ENCODE results near the gene ABR. TPM values are rescaled to one million over a fixed set of nuclear protein-coding genes. Genes with fewer than 3 reads are reported as not detected.

The ABR gene
- total and polyA plus RNA-seq, 4 experiments from 2014 or later: 7.2 to 157 (median 86.1) TPM

GRCh38 chr17:1108765-1109605 lies 70.8 kb downstream of the ABR start:
- Histone ChIP-seq H3K4me1 (ENCODE audit: insufficient read depth, low read length) (peaks cover 25% of the 10 kb centered on the region), H3K9me3 (ENCODE audit: control insufficient read depth in 1 of 2, low read length in 2 of 2) (no peaks in the 10 kb centered on the region), H3K36me3 (ENCODE audit: insufficient read depth, low read length) (no peaks in the 10 kb centered on the region), H3K27ac (ENCODE audit: low read depth, low read length) (peak overlapping the region; percentile 74), H3K27me3 (ENCODE audit: insufficient read depth, low read length) (no peaks in the 10 kb centered on the region), H3K4me3 (ENCODE audit: low read length in 2 of 2) (peak overlapping the region in 1 of 2 donors; percentile 67)
- Mint-ChIP-seq H3K27me3 (no peaks in the 10 kb centered on the region), H3K9me3 (no peaks in the 10 kb centered on the region), H3K4me1 (peaks cover 19 to 54% (median 39%) of the 10 kb centered on the region in 4 donors), H3K4me3 (peak overlapping the region; percentile 86 to 90 (median 88)), H3K36me3 (peaks cover 0 to 5% of the 10 kb centered on the region in 2 donors), H3K27ac (peak overlapping the region; percentile 79 to 92 (median 90))
- intact Hi-C loops (cut with micrococcal nuclease): loop anchor here (5.0 kb wide), 2 partner anchors 52 to 288 kb away; no protein-coding TSS in a partner anchor
- DNase-seq: peak; percentile 71 to 80 (median 79)
- ChIA-PET POLR2A (ENCODE audit: partially characterized antibody) (interaction anchor here (1.0 to 1.5 kb wide), 4 partner anchors 12 to 112 kb away, joined by 3 to 9 read pairs (median 4); partner anchors contain the start of gene TIMM22), CTCF (ENCODE audit: partially characterized antibody) (interaction anchor here (0.7 to 1.8 kb wide), 2 partner anchors 14 to 52 kb away, joined by 3 to 7 read pairs; no protein-coding TSS in a partner anchor)

GRCh38 chr17:1108478-1108764 lies 71.4 kb downstream of the ABR start:
- intact Hi-C loops (cut with micrococcal nuclease): loop anchor here (5.0 kb wide), 2 partner anchors 51 to 289 kb away; no protein-coding TSS in a partner anchor
- H3K27ac ChIP-seq (ENCODE audit: low read depth, low read length): peak overlapping the region; percentile 74
- peak in 2 of 5 donors; percentile 8 to 16 for DNase-seq
- peak overlapping the region; percentile 23 to 67 for H3K4me3 ChIP-seq (ENCODE audit: low read length in 2 of 2)
- peaks cover 25% of the 10 kb centered on the region for H3K4me1 ChIP-seq (ENCODE audit: insufficient read depth, low read length)
- Mint-ChIP-seq H3K4me3 (peak overlapping the region; percentile 69 to 87 (median 85)), H3K27ac (peak overlapping the region in 6 of 7 donors; percentile 25 to 95 (median 84)), H3K9me3 (no peaks in the 10 kb centered on the region), H3K36me3 (peaks cover 0 to 5% of the 10 kb centered on the region in 2 donors), H3K27me3 (no peaks in the 10 kb centered on the region), H3K4me1 (peaks cover 19 to 59% (median 39%) of the 10 kb centered on the region in 4 donors)
- H3K9me3 ChIP-seq (ENCODE audit: control insufficient read depth in 1 of 2, low read length in 2 of 2): no peaks in the 10 kb centered on the region
- POLR2A ChIA-PET (ENCODE audit: partially characterized antibody): interaction anchor here (1.0 to 1.5 kb wide), 4 partner anchors 11 to 112 kb away, joined by 3 to 9 read pairs (median 4); partner anchors contain the start of gene TIMM22
- no peaks in the 10 kb centered on the region for H3K36me3 ChIP-seq (ENCODE audit: insufficient read depth, low read length)
- no peaks in the 10 kb centered on the region for H3K27me3 ChIP-seq (ENCODE audit: insufficient read depth, low read length)
- CTCF ChIA-PET (ENCODE audit: partially characterized antibody): interaction anchor here (0.7 to 1.8 kb wide), 2 partner anchors 14 to 52 kb away, joined by 3 to 7 read pairs; no protein-coding TSS in a partner anchor

- Histone ChIP-seq H3K4me3 (ENCODE audit: low read length in 2 of 2) (peak overlapping the region; percentile 23 to 67), H3K9me3 (ENCODE audit: control insufficient read depth in 1 of 2, low read length in 2 of 2) (no peaks in the 10 kb centered on the region), H3K36me3 (ENCODE audit: insufficient read depth, low read length) (no peaks in the 10 kb centered on the region), H3K27me3 (ENCODE audit: insufficient read depth, low read length) (no peaks in the 10 kb centered on the region), H3K27ac (ENCODE audit: low read depth, low read length) (peak overlapping the region; percentile 74), H3K4me1 (ENCODE audit: insufficient read depth, low read length) (peaks cover 25% of the 10 kb centered on the region)
- Mint-ChIP-seq H3K4me1 (peaks cover 19 to 60% (median 39%) of the 10 kb centered on the region in 4 donors), H3K9me3 (no peaks in the 10 kb centered on the region), H3K4me3 (peak overlapping the region; percentile 69 to 87 (median 85)), H3K27me3 (no peaks in the 10 kb centered on the region), H3K27ac (peak overlapping the region; percentile 65 to 95 (median 87)), H3K36me3 (peaks cover 0 to 5% of the 10 kb centered on the region in 2 donors)
- peak in 4 of 5 donors; percentile 14 to 43 (median 29) for DNase-seq
- POLR2A ChIA-PET (ENCODE audit: partially characterized antibody): interaction anchor here (1.0 to 1.5 kb wide), 4 partner anchors 11 to 111 kb away, joined by 3 to 9 read pairs (median 4); partner anchors contain the start of gene TIMM22
- CTCF ChIA-PET (ENCODE audit: partially characterized antibody): interaction anchor here (0.7 to 1.8 kb wide), 3 partner anchors 11 to 51 kb away, joined by 3 to 7 read pairs (median 4); no protein-coding TSS in a partner anchor
- intact Hi-C loops (cut with micrococcal nuclease): loop anchor here (5.0 kb wide), 2 partner anchors 51 to 289 kb away; no protein-coding TSS in a partner anchor
Measured at GRCh38 chr17:1107777-1108477, 71.9 kb downstream of the ABR start.

GRCh38 chr17:1107083-1107776 lies 72.6 kb downstream of the ABR start:
- no peaks in the 10 kb centered on the region for H3K27me3 ChIP-seq (ENCODE audit: insufficient read depth, low read length)
- Mint-ChIP-seq H3K27me3 (no peaks in the 10 kb centered on the region), H3K4me3 (peak overlapping the region; percentile 69 to 87 (median 85)), H3K9me3 (no peaks in the 10 kb centered on the region), H3K27ac (peak overlapping the region; percentile 65 to 95 (median 87)), H3K36me3 (peaks cover 2 to 6% of the 10 kb centered on the region in 2 donors), H3K4me1 (peaks cover 19 to 60% (median 39%) of the 10 kb centered on the region in 4 donors)
- intact Hi-C loops (cut with micrococcal nuclease): loop anchor here (5.0 kb wide), 2 partner anchors 50 to 290 kb away; no protein-coding TSS in a partner anchor
- H3K4me1 ChIP-seq (ENCODE audit: insufficient read depth, low read length): peaks cover 25% of the 10 kb centered on the region
- no peak for DNase-seq
- no peaks in the 10 kb centered on the region for H3K9me3 ChIP-seq (ENCODE audit: control insufficient read depth in 1 of 2, low read length in 2 of 2)
- POLR2A ChIA-PET (ENCODE audit: partially characterized antibody): interaction anchor here (1.4 to 1.6 kb wide), 2 partner anchors 10 to 11 kb away, joined by 3 to 9 read pairs; no protein-coding TSS in a partner anchor
- CTCF ChIA-PET (ENCODE audit: partially characterized antibody): interaction anchor here (1.7 to 1.8 kb wide), 2 partner anchors 10 to 15 kb away, joined by 4 to 7 read pairs; no protein-coding TSS in a partner anchor
- no peaks in the 10 kb centered on the region for H3K36me3 ChIP-seq (ENCODE audit: insufficient read depth, low read length)
- H3K4me3 ChIP-seq (ENCODE audit: low read length in 2 of 2): no peak overlapping the region
- no peak overlapping the region for H3K27ac ChIP-seq (ENCODE audit: low read depth, low read length)

GRCh38 chr17:1104222-1104621 lies 75.6 kb downstream of the ABR start:
- Histone ChIP-seq H3K4me1 (ENCODE audit: insufficient read depth, low read length) (peaks cover 10% of the 10 kb centered on the region), H3K9me3 (ENCODE audit: control insufficient read depth in 1 of 2, low read length in 2 of 2) (no peaks in the 10 kb centered on the region), H3K27me3 (ENCODE audit: insufficient read depth, low read length) (no peaks in the 10 kb centered on the region), H3K27ac (ENCODE audit: low read depth, low read length) (no peak overlapping the region), H3K4me3 (ENCODE audit: low read length in 2 of 2) (no peak overlapping the region), H3K36me3 (ENCODE audit: insufficient read depth, low read length) (no peaks in the 10 kb centered on the region)
- H3K27ac Mint-ChIP-seq: peak overlapping the region in 1 of 7 donors; percentile 85
- POLR2A ChIA-PET (ENCODE audit: partially characterized antibody): no interaction called here
- peaks cover 11 to 21% of the 10 kb centered on the region in 2 donors for H3K36me3 Mint-ChIP-seq
- intact Hi-C loops (cut with micrococcal nuclease): no loop called here
- H3K4me3 Mint-ChIP-seq: no peak overlapping the region
- DNase-seq: peak in 1 of 5 donors; percentile 27
- CTCF ChIA-PET (ENCODE audit: partially characterized antibody): no interaction called here
- peaks cover 16 to 53% (median 28%) of the 10 kb centered on the region in 4 donors for H3K4me1 Mint-ChIP-seq
- H3K27me3 Mint-ChIP-seq: no peaks in the 10 kb centered on the region
- no peaks in the 10 kb centered on the region for H3K9me3 Mint-ChIP-seq

- H3K9me3 ChIP-seq (ENCODE audit: control insufficient read depth in 1 of 2, low read length in 2 of 2): no peaks in the 10 kb centered on the region
- no peak overlapping the region for H3K27ac ChIP-seq (ENCODE audit: low read depth, low read length)
- DNase-seq: no peak
- H3K27me3 ChIP-seq (ENCODE audit: insufficient read depth, low read length): no peaks in the 10 kb centered on the region
- H3K36me3 ChIP-seq (ENCODE audit: insufficient read depth, low read length): no peaks in the 10 kb centered on the region
- POLR2A ChIA-PET (ENCODE audit: partially characterized antibody): interaction anchor here (0.6 kb wide), 1 partner anchor 240 kb away, joined by 3 read pairs; no protein-coding TSS in a partner anchor
- Mint-ChIP-seq H3K27me3 (no peaks in the 10 kb centered on the region), H3K4me1 (peaks cover 19 to 55% (median 30%) of the 10 kb centered on the region in 4 donors), H3K4me3 (peak overlapping the region in 1 of 8 donors; percentile 1), H3K36me3 (peaks cover 21 to 32% of the 10 kb centered on the region in 2 donors), H3K9me3 (no peaks in the 10 kb centered on the region), H3K27ac (no peak overlapping the region)
- intact Hi-C loops (cut with micrococcal nuclease): no loop called here
- H3K4me1 ChIP-seq (ENCODE audit: insufficient read depth, low read length): peaks cover 29% of the 10 kb centered on the region
- CTCF ChIA-PET (ENCODE audit: partially characterized antibody): no interaction called here
- H3K4me3 ChIP-seq (ENCODE audit: low read length in 2 of 2): no peak overlapping the region
Measured at GRCh38 chr17:1100382-1100781, 79.4 kb downstream of the ABR start.
